ENCODE data around the gene TREX2. TPM values are rescaled to one million over a fixed set of nuclear protein-coding genes. Genes with fewer than 3 reads are reported as not detected.

Gene TREX2
- polyA plus RNA-seq, 1 of the 3 experiments (the other 2 are of a cell fraction), result 0.76 TPM

DNA sequence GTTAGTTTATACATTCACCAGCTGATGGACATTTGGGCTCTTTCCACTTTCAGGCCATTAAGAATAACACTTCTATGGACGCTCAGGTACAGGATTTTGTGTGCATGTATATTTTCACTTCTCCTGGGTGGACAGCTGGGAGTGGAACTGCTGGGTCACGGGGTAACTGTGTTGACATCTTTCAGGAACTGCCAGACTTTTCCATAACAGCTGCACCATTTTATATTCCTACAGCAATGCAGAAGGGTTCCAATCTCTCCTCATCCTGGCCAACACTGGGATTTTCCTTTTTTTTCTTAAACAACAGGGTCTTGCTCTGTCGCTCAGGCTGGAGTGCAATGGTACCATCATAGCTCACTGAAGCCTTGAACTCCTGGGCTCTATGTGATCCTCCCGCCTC is 12.6 kb upstream of the TREX2 start:
- Histone ChIP-seq H2AFZ (ENCODE audit: low read depth) (no peak overlapping the region), H3K4me3 (ENCODE audit: low read depth in 2 of 2, low read length in 1 of 2) (no peak overlapping the region), H3K4me1 (ENCODE audit: control insufficient read depth in 1 of 2, insufficient read depth in 2 of 2, low read depth in 1 of 2, low read length in 1 of 2) (peaks cover 0 to 19% of the 10 kb centered on the region in 2 experiments; a peak in 1 of 4 replicates), H4K20me1 (ENCODE audit: insufficient read depth) (no peaks in the 10 kb centered on the region), H3K79me2 (ENCODE audit: insufficient read depth) (no peaks in the 10 kb centered on the region), H3K9ac (no peak overlapping the region), H3K36me3 (replicated peaks in 1 of 2; ENCODE audit: control insufficient read depth in 1 of 2, insufficient read depth in 2 of 2, low read length in 1 of 2) (peaks cover 0 to 3% of the 10 kb centered on the region in 2 experiments), H3K4me2 (no peak overlapping the region), H3K9me2 (no peaks in the 10 kb centered on the region), H3K27ac (ENCODE audit: low read depth in 2 of 2, low read length in 1 of 2) (no peak overlapping the region), H3F3A (replicated peaks; ENCODE audit: insufficient read depth) (peaks cover 3% of the 10 kb centered on the region), H3K27me3 (ENCODE audit: insufficient read depth) (no peaks in the 10 kb centered on the region), H3K9me3 (no peaks in the 10 kb centered on the region)
- DNase-seq, result no peak
- TF ChIP-seq JUND (IDR thresholded peaks at IDR 0.05) (no peak), NFIC (IDR thresholded peaks at IDR 0.05; ENCODE audit: borderline replicate concordance) (no peak), MXI1 (IDR thresholded peaks at IDR 0.05; ENCODE audit: low read depth, low read length) (no peak), FOXM1 (IDR thresholded peaks at IDR 0.05; ENCODE audit: low read depth) (no peak), TEAD4 (IDR thresholded peaks at IDR 0.05; ENCODE audit: borderline replicate concordance, insufficient read depth) (no peak), RCOR1 (IDR thresholded peaks at IDR 0.05; ENCODE audit: low read length) (no peak), MEF2A (IDR thresholded peaks at IDR 0.05; ENCODE audit: borderline replicate concordance, low read depth) (no peak), GATA2 (CRISPR knock-in tag; IDR thresholded peaks at IDR 0.05) (no peak)
- TF ChIP-seq, protein P1, sequence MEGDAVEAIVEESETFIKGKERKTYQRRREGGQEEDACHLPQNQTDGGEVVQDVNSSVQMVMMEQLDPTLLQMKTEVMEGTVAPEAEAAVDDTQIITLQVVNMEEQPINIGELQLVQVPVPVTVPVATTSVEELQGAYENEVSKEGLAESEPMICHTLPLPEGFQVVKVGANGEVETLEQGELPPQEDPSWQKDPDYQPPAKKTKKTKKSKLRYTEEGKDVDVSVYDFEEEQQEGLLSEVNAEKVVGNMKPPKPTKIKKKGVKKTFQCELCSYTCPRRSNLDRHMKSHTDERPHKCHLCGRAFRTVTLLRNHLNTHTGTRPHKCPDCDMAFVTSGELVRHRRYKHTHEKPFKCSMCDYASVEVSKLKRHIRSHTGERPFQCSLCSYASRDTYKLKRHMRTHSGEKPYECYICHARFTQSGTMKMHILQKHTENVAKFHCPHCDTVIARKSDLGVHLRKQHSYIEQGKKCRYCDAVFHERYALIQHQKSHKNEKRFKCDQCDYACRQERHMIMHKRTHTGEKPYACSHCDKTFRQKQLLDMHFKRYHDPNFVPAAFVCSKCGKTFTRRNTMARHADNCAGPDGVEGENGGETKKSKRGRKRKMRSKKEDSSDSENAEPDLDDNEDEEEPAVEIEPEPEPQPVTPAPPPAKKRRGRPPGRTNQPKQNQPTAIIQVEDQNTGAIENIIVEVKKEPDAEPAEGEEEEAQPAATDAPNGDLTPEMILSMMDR (IDR thresholded peaks at IDR 0.05), result no peak
- TF ChIP-seq, protein P2, sequence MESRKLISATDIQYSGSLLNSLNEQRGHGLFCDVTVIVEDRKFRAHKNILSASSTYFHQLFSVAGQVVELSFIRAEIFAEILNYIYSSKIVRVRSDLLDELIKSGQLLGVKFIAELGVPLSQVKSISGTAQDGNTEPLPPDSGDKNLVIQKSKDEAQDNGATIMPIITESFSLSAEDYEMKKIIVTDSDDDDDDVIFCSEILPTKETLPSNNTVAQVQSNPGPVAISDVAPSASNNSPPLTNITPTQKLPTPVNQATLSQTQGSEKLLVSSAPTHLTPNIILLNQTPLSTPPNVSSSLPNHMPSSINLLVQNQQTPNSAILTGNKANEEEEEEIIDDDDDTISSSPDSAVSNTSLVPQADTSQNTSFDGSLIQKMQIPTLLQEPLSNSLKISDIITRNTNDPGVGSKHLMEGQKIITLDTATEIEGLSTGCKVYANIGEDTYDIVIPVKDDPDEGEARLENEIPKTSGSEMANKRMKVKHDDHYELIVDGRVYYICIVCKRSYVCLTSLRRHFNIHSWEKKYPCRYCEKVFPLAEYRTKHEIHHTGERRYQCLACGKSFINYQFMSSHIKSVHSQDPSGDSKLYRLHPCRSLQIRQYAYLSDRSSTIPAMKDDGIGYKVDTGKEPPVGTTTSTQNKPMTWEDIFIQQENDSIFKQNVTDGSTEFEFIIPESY (IDR thresholded peaks at IDR 0.05; ENCODE audit: borderline replicate concordance, low read depth), result no peak
- TF ChIP-seq, protein P3, sequence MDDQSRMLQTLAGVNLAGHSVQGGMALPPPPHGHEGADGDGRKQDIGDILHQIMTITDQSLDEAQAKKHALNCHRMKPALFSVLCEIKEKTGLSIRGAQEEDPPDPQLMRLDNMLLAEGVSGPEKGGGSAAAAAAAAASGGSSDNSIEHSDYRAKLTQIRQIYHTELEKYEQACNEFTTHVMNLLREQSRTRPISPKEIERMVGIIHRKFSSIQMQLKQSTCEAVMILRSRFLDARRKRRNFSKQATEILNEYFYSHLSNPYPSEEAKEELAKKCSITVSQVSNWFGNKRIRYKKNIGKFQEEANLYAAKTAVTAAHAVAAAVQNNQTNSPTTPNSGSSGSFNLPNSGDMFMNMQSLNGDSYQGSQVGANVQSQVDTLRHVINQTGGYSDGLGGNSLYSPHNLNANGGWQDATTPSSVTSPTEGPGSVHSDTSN (IDR thresholded peaks at IDR 0.05), result no peak
- TF ChIP-seq, protein P4, sequence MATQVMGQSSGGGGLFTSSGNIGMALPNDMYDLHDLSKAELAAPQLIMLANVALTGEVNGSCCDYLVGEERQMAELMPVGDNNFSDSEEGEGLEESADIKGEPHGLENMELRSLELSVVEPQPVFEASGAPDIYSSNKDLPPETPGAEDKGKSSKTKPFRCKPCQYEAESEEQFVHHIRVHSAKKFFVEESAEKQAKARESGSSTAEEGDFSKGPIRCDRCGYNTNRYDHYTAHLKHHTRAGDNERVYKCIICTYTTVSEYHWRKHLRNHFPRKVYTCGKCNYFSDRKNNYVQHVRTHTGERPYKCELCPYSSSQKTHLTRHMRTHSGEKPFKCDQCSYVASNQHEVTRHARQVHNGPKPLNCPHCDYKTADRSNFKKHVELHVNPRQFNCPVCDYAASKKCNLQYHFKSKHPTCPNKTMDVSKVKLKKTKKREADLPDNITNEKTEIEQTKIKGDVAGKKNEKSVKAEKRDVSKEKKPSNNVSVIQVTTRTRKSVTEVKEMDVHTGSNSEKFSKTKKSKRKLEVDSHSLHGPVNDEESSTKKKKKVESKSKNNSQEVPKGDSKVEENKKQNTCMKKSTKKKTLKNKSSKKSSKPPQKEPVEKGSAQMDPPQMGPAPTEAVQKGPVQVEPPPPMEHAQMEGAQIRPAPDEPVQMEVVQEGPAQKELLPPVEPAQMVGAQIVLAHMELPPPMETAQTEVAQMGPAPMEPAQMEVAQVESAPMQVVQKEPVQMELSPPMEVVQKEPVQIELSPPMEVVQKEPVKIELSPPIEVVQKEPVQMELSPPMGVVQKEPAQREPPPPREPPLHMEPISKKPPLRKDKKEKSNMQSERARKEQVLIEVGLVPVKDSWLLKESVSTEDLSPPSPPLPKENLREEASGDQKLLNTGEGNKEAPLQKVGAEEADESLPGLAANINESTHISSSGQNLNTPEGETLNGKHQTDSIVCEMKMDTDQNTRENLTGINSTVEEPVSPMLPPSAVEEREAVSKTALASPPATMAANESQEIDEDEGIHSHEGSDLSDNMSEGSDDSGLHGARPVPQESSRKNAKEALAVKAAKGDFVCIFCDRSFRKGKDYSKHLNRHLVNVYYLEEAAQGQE (IDR thresholded peaks at IDR 0.05; ENCODE audit: low read depth, low read length), result no peak
- ChIA-PET CTCF (interaction anchor here (2.4 to 4.3 kb wide), 2 partner anchors 12 to 49 kb away, joined by 6 to 26 read pairs; partner anchors contain the start of gene HAUS7), POLR2A (no interaction called here)
- 49% methylated on average over 4 of the region's 4 CpGs for WGBS (ENCODE audit: low lambda C conversion rate)
